ENCODE data around the gene MSI1.

- TF ChIP-seq CTCF (IDR thresholded peaks at IDR 0.05), result no peak
- no peak for TF ChIP-seq POLR2A (IDR thresholded peaks at IDR 0.05; ENCODE audit: low read depth)
- no peak for TF ChIP-seq POLR2AphosphoS5 (IDR thresholded peaks at IDR 0.05)
Measured at GRCh38 chr12:120378036-120378435, 9.1 kb upstream of the MSI1 start.

All from esophagus muscularis mucosa (tissue), 3 donors.